Fibroblast of lung (primary cell): ENCODE results near the gene DAD1.

Experiments
- CTCF ChIP-seq, 2 donors: IDR thresholded peaks in 1 of 2; conservative IDR thresholded peaks in 1 of 2; 1 replicate in 1 of 2; 2 replicates in 1 of 2; pipeline ENCODE4 v1.5.1; 2011 to 2012; ENCODE audit warnings: low read length in 2 of 2, control low read depth in 1 of 2, inconsistent platforms in 1 of 2, low read depth in 1 of 2, mild to moderate bottlenecking in 1 of 2
- EZH2 ChIP-seq: IDR thresholded peaks from 2 replicates; pipeline ENCODE4 v1.5.1; 2012; ENCODE audit warnings: low read length, control low read depth, mild to moderate bottlenecking; ENCODE audit errors: missing control alignments

GRCh38 chr14:22580625-22581024 lies 8.4 kb downstream of the DAD1 start:
- TF ChIP-seq CTCF (conservative IDR thresholded peaks at IDR 0.05 in 1 of 2, IDR thresholded peaks at IDR 0.05 in 1 of 2; ENCODE audit: low read depth in 1 of 2, low read length in 2 of 2) (no peak), EZH2 (no peak)
